ENCODE measurements around the gene DSC2. TPM values are rescaled to one million over a fixed set of nuclear protein-coding genes. Genes with fewer than 3 reads are reported as not detected.

Gene DSC2
- under 0.01 TPM in 1 of 2 replicates, not detected in the other for total RNA-seq

DNA sequence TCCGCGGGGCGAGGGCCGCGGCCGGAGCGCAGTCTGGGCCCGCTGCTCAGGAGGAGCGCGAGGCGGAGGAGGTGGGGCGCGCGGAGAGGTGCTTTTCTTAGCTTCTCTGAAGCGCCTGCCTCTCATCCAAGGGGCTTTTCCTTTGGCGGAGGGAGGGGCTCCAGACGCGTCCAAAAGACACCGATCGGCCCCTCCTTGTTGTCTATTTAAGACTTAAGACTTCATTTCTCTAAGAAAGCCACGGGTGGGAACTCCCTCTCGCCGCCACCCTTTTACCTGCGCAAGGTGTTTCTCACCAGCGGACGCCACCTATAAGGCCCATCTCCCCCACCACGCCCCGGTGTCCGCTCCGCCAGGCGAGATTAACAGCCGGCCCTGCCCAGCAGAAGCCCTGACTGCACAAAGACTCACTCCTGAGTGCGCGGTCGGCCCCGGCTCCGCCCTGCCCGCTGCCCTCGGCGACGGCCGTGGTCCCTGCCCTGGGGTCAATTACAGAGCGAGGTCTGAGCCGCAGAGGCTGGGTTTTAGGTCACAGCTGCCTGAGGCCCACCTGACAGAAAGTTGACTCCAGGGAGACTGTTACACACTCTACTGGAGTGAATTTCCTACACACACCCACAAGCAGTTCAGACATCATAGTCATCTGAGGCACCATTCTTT is at the start of gene DSC2:
Gene DSC2, minus strand, starts transcription at position 397 of the 660 bp plus-strand sequence. CDS start 450 bp downstream, outside the sequence.

DNA sequence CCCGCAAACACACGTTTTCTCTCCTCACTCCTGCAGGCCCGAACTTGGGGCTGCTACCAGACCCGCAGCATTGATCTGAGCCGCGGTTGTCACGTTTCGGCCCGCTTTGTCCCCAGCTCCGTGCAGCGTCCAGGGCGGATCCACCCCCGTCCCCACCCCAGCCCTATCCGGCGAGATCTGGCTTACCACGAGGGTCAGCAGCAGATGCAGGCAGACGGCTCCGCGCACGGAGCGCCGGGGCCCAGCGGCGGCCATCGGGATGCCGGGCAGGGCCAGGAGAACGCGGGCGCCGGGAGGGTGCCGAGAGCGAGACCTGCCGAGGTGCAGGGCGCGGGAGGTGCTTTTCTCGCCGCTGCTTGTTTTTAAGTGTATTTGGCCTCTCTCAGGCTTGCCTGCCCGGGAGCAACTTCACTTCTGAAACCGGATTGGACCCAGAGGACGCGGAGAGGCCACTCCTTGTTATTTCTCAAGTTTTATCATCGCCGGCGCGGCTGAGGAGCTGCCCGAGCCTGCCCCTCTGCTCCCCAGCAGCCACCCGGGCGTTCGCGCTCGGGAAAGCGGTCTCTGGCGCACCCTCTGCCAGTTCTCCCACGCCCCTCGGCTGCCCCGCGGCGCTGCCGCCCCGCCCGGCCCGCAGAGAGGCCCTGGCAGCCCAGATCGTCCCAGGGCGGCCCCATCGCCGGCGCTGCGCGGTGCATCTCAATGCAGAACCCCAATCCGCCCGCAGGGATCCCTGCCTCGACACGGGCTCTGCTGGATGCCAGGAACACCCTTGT is 59.6 kb downstream of the DSC2 start, which contains the start of gene DSC3:
Gene DSC3, minus strand, starts transcription at position 337 of the 776 bp plus-strand sequence. Its CDS starts 82 bp downstream, at position 255.

Other genes with a start within 250 kb of the DSC2 start
- 0.17 and 0.30 TPM in 2 replicates for gene DSC3, start 59.7 kb downstream of the DSC2 start, total RNA-seq
- not detected in 2 replicates for gene DSC1, start 60.4 kb upstream of the DSC2 start, total RNA-seq
- gene DSG1, start 215.7 kb upstream of the DSC2 start, total RNA-seq: not detected in 2 replicates